ENCODE measurements around the gene SLC7A1.

Gene SLC7A1

DNA sequence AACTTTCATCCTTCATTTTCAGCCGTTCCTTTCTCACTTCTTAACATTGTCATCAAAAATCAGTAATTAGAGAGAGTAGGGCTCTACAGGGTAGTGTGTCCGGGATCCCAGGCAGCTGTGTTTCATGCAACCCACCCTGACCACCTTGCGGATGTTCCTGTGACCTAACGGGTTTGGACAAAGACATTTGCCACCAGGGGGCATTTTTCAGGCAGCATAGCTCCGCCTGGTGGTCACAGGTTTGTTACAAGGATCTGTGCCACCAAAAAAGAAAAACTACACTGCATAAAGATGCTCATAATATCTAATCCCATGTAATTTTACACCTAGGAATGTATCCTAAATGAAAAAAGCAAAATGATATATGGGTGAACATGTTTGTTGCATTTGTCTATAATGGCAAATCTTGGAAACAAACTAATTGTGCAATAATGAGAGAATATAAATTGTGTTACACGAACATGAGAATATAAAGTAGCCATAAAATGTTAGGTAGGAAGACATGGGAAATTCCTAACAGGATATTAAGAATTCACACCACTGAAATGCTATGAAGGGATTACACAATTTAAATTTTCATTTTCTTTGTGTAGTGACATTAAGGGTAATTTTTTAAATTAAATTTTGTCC, 123.0 kb downstream of the SLC7A1 start:
- in situ Hi-C loops (cut with MboI; ENCODE audit: low sequenced_read_pairs), result no loop called here

DNA sequence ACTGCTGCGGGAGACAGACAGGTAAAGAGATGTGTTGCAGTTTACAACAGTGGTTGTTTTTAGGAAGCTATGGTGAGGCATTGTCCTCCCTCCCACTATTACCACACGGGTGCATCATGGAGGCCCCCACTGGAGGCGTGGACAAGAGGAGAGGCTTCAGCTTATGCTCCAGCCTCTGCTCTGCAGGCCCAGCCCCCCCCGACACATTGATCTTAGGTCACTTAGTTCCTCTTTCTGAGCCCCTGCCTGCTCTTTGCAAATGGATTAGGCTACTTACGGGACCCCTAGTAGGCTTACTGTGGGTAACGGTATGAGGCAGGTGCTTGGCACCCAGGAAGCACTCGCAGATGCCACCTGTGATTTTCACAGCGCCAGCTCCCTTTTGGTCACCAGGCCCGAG, 123.9 kb downstream of the SLC7A1 start:
- in situ Hi-C loops (cut with MboI; ENCODE audit: low sequenced_read_pairs), result no loop called here

DNA sequence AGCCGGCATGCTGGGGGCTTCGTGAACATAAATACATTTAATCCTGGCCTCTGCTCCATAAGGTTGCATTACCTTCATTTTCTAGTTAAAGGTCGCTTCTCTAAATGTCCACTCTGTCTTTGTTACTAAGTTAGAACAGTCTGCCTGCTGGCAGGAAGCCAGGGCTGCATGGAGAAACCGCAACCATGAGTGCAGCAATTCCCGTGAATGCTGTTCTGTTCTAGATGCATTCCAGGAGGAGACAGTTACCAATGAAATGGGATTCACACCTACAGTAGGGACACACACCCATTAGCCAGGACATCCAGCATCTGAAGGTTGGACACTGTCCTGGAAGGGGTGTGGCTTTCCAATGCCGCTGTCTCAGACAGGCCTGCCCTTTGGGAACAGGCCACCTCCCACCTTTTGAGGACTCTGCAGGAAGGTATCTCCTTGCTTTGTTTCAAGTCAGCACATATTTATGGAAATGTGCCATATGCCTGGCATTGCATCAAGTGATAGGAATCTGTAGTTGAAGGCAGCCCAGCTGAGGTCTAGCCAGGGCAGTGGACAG, 129.7 kb downstream of the SLC7A1 start:
- in situ Hi-C loops (cut with MboI; ENCODE audit: low sequenced_read_pairs), result no loop called here

DNA sequence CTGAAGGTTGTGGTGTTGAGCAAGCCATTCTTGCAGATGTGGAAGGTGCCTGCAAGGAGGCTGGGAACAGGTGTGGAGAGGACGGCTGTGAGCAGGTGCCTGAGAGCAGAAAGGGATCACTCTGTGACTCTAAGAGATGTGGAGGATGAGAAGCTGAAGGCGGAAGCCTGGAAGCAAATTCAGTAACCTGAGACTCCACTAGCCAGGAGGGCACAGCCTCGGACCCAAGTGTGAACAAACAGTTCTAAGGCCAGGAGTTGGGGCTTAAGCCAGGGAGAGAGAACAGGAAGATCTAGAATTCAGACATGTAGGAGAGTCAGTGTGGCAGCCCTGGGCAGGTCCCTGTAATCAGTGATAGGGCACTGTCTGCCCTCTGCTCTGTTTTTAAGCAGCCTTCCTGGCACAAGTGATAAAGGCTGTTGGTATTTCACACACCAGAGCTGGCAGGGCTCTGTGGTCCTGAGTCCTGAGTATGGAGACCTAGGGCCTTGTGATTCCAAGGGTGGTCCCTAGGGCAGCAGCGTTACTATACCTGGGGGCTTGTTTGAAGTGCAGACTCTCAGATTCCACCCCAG, 131.3 kb downstream of the SLC7A1 start:
- in situ Hi-C loops (cut with MboI; ENCODE audit: low sequenced_read_pairs), result no loop called here

DNA sequence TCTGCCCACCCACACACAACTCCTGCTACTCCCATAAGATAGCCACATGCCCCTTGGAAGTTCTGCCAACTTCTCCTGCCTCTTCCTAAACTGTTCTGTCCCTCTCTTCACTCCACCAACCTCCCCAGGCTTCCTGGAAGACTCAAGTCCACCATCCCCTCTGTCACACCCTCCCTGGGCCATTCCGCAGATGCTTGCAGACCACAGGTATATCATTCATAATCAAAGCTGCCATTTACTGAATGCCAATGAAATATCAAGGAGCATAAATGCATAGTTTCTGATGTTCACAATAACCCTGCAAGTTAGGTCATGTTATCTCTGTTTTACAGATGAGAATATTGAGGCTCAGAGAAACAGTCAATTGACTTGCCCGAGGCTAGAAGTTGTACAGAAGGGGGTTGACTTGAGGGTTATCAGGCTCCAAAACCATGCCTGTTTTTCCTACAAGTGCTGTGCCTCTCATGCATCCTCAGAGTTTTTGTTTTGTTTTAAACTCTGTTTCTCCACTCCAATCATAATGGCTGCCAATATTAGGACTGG, 135.6 kb downstream of the SLC7A1 start:
- in situ Hi-C loops (cut with MboI; ENCODE audit: low sequenced_read_pairs), result no loop called here

All from HL-60/S4 (cell line).